Measurements from ENCODE around the gene ATP2B2. TPM values are rescaled to one million over a fixed set of nuclear protein-coding genes. Genes with fewer than 3 reads are reported as not detected.

Gene ATP2B2
- total RNA-seq, 2 experiments from 2014 or later = 0.06 TPM; not detected in 1

- Histone ChIP-seq H4K20me1 (ENCODE audit: insufficient read depth, low read length) (no peaks in the 10 kb centered on the region), H3K4me3 (ENCODE audit: low read depth, low read length, poor library complexity, severe bottlenecking) (no peak overlapping the region), H3K4me2 (ENCODE audit: low read length) (no peak overlapping the region), H3K9me2 (ENCODE audit: insufficient read depth, low read length) (no peaks in the 10 kb centered on the region), H3K36me3 (ENCODE audit: insufficient read depth, low read length) (no peaks in the 10 kb centered on the region), H3K4me1 (ENCODE audit: insufficient read depth, low read length, poor library complexity, severe bottlenecking) (no peaks in the 10 kb centered on the region), H2AFZ (ENCODE audit: low read length) (no peak overlapping the region), H3K79me2 (ENCODE audit: insufficient read depth, low read depth, low read length) (no peaks in the 10 kb centered on the region), H3K9me3 (ENCODE audit: low read length) (no peaks in the 10 kb centered on the region), H3K27ac (ENCODE audit: low read depth, low read length, poor library complexity, severe bottlenecking) (no peak overlapping the region)
- no peak for TF ChIP-seq CTCF (conservative IDR thresholded peaks at IDR 0.05; ENCODE audit: low read length)
- TF ChIP-seq EZH2phosphoT487 (IDR thresholded peaks at IDR 0.05; ENCODE audit: borderline replicate concordance, low read depth, low read length) = no peak
- CTCF ChIA-PET (ENCODE audit: unreplicated experiment) = no interaction called here
- intact Hi-C loops (cut with micrococcal nuclease; ENCODE audit: unreplicated experiment) = no loop called here
- no TSS peak for BruUV-seq (replicated peaks)
- no peak for DNase-seq (ENCODE audit: low spot score)
- POLR2A ChIA-PET = no interaction called here
Measured at GRCh38 chr3:10489746-10490483, 15.5 kb downstream of the ATP2B2 start.

- no peaks in the 10 kb centered on the region for H3K9me3 ChIP-seq (ENCODE audit: low read length)
- no peaks in the 10 kb centered on the region for H4K20me1 ChIP-seq (ENCODE audit: insufficient read depth, low read length)
- H3K27ac ChIP-seq (ENCODE audit: low read depth, low read length, poor library complexity, severe bottlenecking) = no peak overlapping the region
- no peaks in the 10 kb centered on the region for H3K9me2 ChIP-seq (ENCODE audit: insufficient read depth, low read length)
- TF ChIP-seq CTCF (conservative IDR thresholded peaks at IDR 0.05; ENCODE audit: low read length) (no peak), EZH2phosphoT487 (IDR thresholded peaks at IDR 0.05; ENCODE audit: borderline replicate concordance, low read depth, low read length) (no peak)
- POLR2A ChIA-PET = interaction anchor here (0.6 kb wide), 1 partner anchor 41 kb away, joined by 9 read pairs; no protein-coding TSS in a partner anchor
- intact Hi-C loops (cut with micrococcal nuclease; ENCODE audit: unreplicated experiment) = no loop called here
- no peaks in the 10 kb centered on the region for H3K79me2 ChIP-seq (ENCODE audit: insufficient read depth, low read depth, low read length)
- no peak overlapping the region for H2AFZ ChIP-seq (ENCODE audit: low read length)
- no peak overlapping the region for H3K4me2 ChIP-seq (ENCODE audit: low read length)
- no peak for DNase-seq (ENCODE audit: low spot score)
- no peak overlapping the region for H3K4me3 ChIP-seq (ENCODE audit: low read depth, low read length, poor library complexity, severe bottlenecking)
- no peaks in the 10 kb centered on the region for H3K36me3 ChIP-seq (ENCODE audit: insufficient read depth, low read length)
- H3K4me1 ChIP-seq (ENCODE audit: insufficient read depth, low read length, poor library complexity, severe bottlenecking) = no peaks in the 10 kb centered on the region
- CTCF ChIA-PET (ENCODE audit: unreplicated experiment) = no interaction called here
- BruUV-seq (replicated peaks) = no TSS peak
Measured at GRCh38 chr3:10487988-10488633, 17.3 kb downstream of the ATP2B2 start.

- Histone ChIP-seq H4K20me1 (ENCODE audit: insufficient read depth, low read length) (no peaks in the 10 kb centered on the region), H3K79me2 (ENCODE audit: insufficient read depth, low read depth, low read length) (no peaks in the 10 kb centered on the region), H3K4me3 (ENCODE audit: low read depth, low read length, poor library complexity, severe bottlenecking) (no peak overlapping the region), H3K27ac (ENCODE audit: low read depth, low read length, poor library complexity, severe bottlenecking) (no peak overlapping the region), H2AFZ (ENCODE audit: low read length) (no peak overlapping the region), H3K9me3 (ENCODE audit: low read length) (no peaks in the 10 kb centered on the region), H3K36me3 (ENCODE audit: insufficient read depth, low read length) (no peaks in the 10 kb centered on the region), H3K4me1 (ENCODE audit: insufficient read depth, low read length, poor library complexity, severe bottlenecking) (no peaks in the 10 kb centered on the region), H3K9me2 (ENCODE audit: insufficient read depth, low read length) (no peaks in the 10 kb centered on the region), H3K4me2 (ENCODE audit: low read length) (no peak overlapping the region)
- intact Hi-C loops (cut with micrococcal nuclease; ENCODE audit: unreplicated experiment) = no loop called here
- DNase-seq (ENCODE audit: low spot score) = no peak
- no TSS peak for BruUV-seq (replicated peaks)
- TF ChIP-seq CTCF (conservative IDR thresholded peaks at IDR 0.05; ENCODE audit: low read length) = no peak
- no peak for TF ChIP-seq EZH2phosphoT487 (IDR thresholded peaks at IDR 0.05; ENCODE audit: borderline replicate concordance, low read depth, low read length)
- ChIA-PET POLR2A (no interaction called here), CTCF (ENCODE audit: unreplicated experiment) (no interaction called here)
Measured at GRCh38 chr3:10485806-10486205, 19.6 kb downstream of the ATP2B2 start.
